DND-41 (cell line): ENCODE results near the gene GJB6.

Source experiments
- EZH2 ChIP-seq: IDR thresholded peaks from 3 replicates; pipeline ENCODE4 v1.6.1; 2012; ENCODE audit warnings: borderline replicate concordance, low read depth, mild to moderate bottlenecking, moderate library complexity, low read length, inconsistent platforms; ENCODE audit not compliant: severe bottlenecking
- TF ChIP-seq, protein P1 (sequence below): IDR thresholded peaks from 2 replicates; pipeline ENCODE4 v1.5.1; 2012; ENCODE audit warnings: borderline replicate concordance, low read length, moderate library complexity, mild to moderate bottlenecking; ENCODE audit not compliant: poor library complexity, severe bottlenecking; ENCODE audit errors: extremely low read depth

DNA sequence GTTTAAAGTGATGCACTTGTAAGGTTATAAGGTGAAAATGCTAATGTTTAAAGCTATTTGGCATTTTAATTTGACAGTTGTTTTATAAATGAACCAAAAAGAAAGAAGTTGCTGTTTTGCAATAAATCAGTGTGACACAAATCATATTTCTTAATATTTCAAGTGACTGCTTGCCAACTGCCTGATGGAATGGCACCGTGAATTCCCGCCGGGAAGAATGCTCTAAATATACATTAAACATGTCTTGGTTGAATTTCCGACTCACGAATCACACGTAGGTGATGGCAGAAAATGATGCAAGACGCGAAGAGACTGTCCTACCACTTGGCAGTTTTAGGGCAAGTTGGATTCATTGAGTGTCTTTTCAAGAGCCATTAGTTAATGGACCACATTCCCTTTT is 36.3 kb downstream of the GJB6 start:
- TF ChIP-seq, protein P1, sequence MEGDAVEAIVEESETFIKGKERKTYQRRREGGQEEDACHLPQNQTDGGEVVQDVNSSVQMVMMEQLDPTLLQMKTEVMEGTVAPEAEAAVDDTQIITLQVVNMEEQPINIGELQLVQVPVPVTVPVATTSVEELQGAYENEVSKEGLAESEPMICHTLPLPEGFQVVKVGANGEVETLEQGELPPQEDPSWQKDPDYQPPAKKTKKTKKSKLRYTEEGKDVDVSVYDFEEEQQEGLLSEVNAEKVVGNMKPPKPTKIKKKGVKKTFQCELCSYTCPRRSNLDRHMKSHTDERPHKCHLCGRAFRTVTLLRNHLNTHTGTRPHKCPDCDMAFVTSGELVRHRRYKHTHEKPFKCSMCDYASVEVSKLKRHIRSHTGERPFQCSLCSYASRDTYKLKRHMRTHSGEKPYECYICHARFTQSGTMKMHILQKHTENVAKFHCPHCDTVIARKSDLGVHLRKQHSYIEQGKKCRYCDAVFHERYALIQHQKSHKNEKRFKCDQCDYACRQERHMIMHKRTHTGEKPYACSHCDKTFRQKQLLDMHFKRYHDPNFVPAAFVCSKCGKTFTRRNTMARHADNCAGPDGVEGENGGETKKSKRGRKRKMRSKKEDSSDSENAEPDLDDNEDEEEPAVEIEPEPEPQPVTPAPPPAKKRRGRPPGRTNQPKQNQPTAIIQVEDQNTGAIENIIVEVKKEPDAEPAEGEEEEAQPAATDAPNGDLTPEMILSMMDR: no peak
- TF ChIP-seq EZH2: peak; percentile 12
